Fibroblast of skin of right quadriceps (primary cell): ENCODE measurements around the gene PDZD8.

Experiments used
- DNase-seq: peaks from one replicate; pipeline ENCODE4 v3.0.0-alpha.2; 2013

PDZD8 gene

DNA sequence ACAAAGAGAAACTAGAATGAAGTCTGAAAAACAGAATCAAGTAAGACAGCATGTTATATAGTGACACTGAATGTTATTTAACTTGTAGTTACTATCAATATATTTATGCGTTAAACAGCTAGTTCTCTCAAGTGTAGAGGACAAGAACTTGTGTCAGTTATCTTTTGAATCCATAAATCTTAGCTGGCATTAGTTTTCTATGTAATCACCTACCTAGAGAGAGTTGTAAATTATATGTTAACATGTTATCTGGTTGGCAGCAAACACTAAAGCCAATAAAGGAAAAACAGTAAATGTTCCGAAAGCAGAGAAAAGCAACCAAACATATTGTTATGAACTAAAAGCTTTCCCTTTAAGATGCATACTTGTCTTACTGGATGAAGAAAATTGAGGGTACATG, 97.6 kb downstream of the PDZD8 start:
- no peak for DNase-seq

DNA sequence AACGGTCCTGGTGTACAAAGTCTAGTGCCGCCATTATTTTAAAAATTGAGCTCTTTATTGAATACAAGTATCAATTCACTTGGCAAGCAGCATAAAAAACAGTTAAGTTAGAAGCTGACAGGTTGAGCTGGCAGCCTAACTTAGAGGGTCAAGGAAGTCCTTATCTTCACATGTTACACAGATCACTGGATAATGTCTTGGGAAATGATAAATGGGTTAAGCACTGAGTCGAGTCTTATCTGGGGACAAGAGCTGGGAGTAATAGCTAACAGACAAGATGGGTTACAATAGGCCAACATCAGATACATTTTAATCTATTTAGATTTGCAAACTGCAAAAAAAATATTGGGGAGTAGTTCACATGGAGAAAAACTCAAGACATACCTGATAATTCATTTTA, 100.1 kb downstream of the PDZD8 start:
- DNase-seq, result no peak

DNA sequence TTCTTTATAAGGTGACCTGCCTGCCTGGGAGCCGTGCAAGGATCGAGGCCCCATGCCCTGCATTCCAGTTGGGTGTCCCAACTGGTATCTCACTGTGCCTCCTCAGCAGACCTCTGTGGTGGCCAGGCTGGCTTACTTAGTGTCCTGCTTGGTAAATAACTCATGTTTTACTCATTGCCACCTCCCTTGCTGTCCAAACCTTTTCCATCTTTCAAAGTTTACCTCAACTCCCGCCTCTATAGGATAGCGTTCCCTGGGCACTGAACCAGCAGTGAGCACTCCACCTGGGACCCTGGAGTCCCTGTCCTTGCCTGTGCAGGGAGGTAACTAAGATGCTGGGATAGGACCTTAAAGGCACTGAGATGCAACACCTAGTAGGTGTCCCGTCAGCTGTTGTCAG, 100.7 kb downstream of the PDZD8 start:
- DNase-seq, result no peak

DNA sequence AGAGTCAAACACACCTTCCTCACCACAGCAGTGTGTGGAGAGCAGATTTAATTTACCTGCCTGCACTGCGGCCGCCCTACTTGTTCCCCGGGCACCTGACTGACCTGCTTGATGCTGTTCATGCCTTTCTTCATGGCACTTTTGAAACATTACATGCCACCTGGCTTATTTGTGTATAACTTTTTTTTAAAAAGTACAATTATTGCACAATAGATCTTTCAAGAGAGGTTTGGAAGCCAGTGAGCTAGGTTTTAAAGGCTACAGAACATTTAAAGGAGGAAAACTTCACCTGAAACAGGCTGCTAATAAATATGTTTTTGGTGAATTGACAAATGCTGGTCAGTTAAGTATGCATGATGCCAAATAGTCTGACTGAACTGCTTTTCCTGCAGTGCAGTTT, 101.3 kb downstream of the PDZD8 start:
- DNase-seq, result no peak

DNA sequence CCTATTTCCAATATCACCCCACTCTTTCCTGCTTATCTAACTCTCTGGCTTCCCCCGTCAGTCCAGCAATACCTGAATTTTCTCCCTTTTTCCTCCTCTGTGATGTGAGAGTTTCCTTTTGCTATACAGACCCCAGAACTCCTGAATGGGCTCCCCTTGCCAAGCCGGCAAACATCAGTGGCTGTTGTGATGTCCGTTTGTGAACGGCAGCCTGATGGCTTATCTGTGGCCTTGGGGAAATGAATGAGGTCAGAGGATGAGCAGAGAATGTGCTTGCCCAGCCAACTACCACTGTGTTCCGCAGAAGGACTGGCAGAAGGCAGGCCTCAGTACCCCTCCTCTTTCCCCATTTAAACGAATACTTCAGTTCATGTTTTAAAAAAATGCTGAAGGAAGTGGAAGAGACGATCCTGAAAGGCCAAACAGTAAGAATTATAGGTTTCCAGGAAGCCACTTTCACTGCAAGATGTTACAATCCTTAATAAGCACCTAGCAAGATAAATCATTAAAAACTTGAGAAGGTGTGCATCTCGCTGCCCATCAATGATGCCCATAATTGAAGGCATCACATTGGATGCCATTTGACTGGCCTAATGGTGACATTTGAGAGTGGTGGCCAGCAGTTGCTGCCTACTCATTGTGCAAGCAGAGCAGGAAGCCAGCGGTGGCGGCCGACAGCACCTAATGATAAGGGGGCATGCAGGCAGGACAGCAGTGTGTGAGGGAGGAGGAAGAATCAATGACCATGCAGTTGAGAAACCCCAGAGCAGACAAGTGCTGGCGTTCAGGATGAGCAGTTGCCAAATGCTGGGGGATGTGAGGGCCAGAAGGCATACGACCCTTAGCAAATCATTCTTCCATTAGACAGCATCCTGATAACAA, 102.8 kb downstream of the PDZD8 start:
- no peak for DNase-seq

DNA sequence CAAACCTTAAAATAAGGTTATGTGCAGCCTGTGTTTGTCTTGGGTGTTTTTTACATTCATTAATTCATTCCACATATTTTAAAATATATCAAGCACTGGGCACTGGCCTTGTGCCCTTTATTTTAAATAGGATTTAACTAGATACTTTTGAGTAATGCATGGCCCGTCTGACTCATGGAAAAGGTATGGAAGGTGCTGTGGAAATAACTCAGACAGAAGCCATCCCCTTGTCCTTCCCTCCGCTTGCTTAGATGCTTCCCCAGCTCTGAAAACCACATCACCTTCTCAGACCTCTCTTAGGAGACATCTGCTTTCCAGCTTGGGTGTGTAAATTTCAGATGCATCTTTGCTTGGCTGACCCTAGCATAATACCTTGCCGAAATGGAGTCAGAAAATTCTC, 103.8 kb downstream of the PDZD8 start:
- DNase-seq, result peak; percentile 26

DNA sequence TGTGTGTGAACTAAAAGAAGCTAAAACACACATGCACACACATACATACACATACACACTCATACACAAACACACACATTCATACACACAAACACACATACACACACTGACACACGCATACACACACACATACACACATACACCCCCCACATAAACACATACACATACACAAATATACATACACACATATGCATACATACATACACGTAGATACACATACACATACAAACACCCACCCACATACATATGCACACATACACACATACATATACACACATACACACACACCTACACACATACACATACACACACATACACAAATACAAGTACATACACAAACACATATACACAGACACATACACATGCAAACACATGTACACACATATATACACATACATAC, 106.3 kb downstream of the PDZD8 start:
- DNase-seq, result no peak

DNA sequence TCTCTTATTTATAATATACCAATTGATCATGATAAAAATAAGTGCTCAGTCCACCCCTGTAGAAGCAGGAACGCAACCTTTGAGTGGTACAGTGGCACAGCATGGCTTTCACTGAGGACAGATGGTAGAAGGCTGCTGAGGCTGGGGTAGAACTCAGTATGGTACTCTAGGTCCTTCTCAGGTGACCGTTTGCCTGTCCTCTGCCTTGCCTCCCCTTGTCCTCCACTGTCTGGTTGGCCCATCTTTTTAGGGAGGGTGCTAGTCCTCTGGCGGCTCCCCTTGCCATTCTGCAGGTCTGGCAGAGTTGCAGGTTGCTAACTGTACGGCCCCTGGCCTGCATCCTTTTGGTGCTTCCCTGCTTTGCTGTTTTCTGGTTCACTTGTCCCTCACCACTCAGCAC, 107.0 kb downstream of the PDZD8 start:
- DNase-seq, result no peak

DNA sequence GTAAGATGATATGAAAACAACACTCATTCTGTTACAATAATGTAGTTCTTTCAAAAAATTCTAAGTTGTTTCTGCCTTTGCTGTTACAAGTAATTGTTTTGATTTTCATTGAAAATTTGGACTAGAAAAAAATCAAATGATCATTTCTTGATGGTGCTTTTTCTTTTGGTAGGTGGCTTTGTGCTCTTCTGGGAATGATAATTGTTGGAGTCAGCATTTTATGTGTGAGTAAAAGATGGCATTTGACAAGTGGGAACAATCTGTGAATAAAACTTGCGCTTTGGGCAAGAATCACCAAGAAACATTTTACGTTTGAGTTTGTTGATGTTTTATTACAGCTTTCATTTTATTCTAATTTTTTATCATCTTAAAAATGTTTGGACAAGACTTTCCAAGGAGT, 108.4 kb downstream of the PDZD8 start:
- no peak for DNase-seq

DNA sequence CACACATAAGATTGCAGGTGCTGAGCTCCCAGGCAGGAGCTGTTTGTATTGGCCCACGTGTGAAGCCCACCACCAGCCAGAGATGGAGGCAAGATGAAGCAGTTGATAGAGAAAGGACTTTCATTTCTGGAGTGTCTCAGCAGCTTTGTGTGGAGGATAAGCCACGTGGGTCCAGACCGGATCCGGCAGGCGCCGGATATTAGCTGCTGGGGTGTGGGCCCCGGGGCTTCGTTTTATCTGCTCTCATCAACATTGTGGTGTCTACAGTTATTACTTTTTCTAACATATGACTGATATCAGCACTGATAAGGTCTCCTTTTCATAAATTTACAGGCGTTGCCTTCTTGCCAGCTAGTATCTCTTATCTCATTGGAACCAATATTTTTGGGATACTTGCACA, 108.8 kb downstream of the PDZD8 start:
- no peak for DNase-seq

DNA sequence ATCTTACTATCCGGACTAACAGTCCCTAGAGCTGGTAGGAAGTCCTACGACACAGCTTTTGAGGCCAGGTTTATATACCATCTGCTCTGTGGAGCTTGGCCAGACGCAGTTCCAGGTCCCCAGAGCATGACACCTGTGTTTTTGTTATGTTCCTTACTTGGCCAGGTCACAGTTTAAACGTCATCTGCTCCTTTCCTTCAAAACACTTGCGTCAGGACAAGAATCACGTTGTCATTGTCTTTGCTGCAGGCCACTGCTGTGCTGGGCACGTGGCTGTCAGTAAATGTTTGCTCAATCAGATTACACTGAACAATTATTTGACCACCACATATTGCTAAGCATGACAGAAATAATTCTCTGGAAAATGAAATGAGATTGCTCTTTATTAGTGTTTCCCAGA, 110.5 kb downstream of the PDZD8 start:
- DNase-seq, result no peak

DNA sequence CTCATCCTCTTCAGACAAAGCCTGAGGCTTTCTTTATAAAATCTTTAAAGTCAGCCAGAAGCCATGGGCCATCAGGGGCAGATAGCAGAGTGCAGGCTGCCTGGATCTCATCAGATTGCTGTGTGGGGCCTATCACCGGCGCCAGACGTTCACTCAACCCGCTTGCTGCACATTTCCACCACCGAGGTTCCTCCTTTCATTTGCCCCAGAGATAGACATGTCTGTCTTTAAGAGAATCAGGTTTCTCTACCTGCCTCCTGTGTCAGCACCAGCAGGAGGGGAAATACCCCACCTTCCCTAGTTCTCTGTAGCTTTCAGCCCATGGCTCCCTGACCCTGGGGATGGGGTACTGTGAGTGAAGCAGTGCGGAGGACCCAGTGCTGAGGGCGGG, 112.3 kb downstream of the PDZD8 start:
- no peak for DNase-seq

DNA sequence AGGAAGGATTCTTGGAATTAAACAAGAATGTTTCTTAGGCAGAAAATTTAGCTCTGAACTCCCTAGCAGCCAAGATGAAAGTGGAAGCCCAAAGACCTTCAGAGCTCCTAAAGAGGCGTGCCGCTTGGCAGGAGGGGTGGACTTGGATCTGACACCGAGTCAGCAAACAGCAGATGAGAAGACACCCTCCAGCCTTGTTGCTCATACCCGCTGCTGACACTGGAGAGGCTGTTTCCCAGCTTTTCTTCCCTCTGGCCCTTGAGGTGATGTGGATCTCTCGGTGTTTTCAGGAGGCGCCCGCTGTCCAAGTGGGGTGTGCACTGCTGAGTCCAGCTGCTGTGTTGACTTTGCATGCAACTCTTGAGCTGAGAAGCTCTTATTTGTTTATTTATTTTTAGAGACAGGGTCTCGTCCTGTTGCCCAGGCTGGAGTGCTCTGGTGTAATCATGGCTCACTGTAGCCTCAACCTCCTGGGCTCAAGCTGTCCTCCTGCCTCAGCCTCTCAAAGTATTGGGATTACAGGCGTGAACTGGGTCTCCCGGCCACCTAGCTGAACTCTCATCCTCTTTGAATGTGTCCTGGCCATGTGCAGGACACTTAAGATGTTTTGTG, 112.8 kb downstream of the PDZD8 start:
- DNase-seq, result no peak

DNA sequence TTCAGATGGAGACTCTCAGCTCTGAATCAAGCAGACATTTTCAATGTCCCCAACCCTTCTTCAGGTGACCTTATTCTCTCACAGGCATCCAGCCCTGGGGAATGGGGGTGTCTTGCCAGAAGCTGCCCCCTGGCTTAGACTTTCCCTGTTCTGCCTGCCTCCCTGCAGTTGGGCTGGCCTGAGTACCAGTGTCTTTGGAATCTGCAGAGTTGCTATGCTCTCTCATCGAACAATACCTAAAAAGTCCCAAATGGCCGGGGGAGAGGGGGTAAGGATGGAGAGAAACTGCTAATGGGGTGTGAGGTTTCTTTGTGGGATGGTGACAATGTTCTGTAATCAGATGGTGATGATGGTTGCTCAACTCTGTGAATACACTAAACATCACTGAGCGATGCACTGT, 113.7 kb downstream of the PDZD8 start:
- no peak for DNase-seq

DNA sequence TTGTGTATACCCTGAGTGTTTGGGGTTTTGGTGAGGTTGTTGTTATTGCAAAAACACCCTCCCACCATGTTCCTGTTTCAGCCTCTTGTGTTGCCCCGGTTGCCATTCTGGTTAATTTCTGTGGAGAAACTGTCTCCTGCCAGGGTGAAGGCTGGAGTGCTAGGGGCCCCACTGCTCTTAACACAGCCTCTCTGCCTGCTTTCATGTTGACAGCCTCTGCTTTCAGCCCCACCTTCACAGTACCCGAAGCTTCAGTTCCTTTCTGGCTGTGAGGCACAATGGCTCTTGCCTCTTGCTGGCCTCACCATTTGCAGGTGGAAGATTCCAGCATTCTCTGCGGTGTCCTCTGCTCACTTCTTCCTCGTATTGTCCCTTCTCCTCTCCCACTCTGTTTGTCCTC, 115.2 kb downstream of the PDZD8 start:
- no peak for DNase-seq

DNA sequence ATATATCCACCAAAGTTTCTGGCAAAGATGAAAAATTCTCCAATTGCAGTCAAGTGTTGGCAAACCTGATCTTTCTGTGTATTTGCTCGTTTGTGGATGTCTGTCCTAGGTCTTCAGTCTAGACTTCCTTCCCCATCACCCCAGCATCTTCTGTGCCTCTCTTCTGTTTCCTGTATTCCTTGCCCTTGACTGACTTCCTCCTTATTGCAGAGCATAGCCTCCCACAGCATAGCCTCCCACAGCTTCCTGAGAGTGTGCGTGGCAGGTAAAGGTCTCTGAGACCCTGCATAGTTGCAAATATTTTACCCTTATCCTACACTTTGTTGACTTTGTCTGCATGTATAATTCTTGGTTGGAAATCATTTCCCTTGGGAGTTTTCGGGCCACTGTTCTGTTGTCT, 116.0 kb downstream of the PDZD8 start:
- no peak for DNase-seq

DNA sequence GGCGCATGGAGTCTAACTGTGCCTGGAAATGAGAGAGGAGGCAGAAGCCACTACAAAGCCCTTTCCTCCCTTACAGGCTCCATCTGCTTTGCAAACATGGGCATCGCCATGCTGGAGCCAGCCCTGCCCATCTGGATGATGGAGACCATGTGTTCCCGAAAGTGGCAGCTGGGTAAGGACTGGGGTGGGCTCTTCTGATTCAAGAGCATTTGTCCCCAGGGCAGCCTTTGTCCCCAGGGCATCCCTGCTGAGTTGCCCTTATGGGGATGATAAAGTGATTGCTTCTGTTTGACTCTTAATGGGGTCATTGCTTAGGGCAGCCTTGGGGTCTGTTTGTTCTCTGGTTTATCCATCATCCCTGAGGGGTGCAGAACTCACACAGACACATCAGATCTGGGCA, 117.5 kb downstream of the PDZD8 start:
- DNase-seq, result no peak

DNA sequence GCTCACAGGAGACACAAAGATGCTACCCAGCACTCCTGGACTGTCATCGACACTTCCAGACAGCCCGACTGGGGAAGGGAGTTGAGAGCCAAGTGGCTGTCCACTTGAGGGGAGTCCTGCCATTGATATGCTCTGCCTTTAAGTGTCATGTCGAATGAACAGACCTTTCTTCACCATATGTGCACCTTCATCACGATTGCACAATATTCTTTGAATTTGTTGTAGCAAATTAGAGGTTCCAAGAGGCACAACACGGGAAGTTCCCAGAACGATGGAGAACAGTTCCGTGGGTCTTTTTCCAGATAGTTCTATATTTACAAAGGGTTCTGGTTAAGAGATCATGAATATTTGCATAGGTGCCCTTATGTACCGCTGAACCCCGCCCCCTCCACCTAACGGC, 118.3 kb downstream of the PDZD8 start:
- DNase-seq, result no peak

DNA sequence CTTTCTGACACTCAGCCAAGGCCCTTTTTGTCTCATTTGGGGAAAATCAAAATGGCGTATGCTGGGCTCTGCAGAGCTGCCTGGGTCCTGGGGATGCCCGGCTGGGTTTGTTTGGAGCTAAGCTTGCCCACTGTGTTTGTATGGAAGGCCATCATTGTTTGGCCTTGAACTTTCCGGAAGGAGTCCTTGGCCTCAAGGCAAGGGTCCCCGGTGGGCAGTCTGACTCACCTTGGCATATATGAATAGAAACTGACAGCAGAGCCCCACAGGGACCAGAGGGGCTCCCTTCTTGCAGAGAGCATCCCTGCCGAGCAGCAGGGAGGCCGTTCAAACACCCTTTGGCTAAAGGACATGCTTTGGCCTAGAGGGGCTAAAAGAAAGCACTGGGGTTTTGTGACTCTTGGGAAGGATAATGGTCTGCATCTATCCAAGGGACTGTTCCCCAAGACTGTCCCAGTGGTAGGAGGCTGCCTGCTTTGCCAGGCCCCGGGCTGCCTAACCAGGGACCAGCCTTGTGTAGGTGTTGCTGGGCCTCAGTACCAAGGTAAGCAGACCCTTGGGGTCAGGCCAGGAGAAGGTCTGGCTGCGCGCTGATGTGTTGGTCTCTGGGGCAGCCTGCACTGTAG, 119.3 kb downstream of the PDZD8 start:
- DNase-seq, result no peak

DNA sequence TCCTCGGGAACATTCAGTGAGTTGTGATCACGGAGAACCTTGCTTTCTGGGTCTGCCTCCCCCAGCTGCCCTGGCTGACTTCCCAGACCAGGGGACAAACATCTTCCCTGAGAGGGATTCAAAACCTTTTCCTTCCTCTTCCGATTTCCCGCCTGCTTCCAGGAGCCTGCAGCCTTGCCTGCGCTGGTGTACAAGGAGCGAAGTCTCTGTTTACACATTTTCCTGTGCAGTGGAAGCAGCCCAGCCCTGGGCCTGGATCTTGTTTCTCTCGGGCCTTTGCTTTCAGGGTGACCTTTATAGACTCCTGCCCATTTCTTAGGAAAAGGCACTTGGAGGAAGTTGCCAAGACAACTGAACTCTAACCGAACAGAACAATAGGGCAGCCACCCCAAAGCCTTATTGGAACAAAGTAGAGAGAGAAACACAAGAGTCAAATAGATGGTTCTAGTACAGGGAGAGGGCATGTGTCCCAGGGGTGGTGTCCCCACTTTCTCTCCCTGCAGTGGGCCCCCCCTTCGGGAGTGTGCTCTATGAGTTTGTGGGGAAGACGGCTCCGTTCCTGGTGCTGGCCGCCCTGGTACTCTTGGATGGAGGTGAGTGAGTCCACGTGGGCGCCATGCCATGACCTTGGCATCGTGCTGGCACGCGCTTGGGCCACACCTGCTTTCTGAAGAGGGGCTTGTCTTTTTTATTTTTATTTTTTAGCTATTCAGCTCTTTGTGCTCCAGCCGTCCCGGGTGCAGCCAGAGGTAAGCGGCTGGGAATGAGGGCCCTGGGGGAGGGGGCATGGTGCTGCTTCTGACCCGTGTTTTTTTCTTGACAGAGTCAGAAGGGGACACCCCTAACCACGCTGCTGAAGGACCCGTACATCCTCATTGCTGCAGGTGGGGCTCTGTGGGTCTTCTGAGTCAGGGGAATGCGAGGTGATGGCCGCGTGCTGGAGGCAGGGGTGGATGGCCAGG, 120.2 kb downstream of the PDZD8 start:
- DNase-seq, result no peak

DNA sequence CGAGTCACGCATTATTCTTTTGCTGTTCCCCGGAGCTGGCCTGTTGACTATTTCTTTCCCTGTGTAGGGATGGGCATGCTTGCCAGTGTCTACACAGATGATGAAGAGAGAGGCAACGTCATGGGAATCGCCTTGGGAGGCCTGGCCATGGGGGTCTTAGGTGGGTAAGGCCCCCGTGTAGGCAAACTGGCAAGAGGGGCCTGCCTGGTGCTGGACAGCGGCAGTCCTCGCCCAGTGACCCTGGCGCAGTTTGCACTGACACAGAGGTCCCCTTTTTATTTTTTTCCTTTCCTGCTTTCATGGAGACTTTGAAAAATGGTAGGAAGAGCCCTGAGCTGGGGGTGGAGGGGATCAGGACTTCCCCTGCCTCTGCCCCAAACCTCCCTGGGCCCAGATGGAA, 120.9 kb downstream of the PDZD8 start:
- no peak for DNase-seq

DNA sequence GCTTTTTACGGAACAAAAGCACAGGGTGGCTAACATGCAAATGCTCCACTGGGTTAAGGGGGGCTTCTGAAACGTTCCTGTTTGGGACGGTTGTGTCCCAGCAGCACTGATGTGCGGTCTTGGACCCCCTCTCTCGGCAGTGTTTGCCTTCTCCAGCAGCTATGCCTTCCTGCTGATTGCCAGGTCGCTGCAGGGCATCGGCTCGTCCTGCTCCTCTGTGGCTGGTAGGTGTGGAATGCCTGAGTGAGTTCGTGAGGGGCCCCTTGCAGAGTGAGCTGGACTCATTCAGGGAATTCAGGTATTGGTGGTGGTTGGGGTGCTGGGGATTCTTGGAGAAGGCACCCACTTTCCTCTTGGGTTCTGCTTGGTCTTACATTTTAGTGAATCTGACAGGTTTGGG, 121.3 kb downstream of the PDZD8 start:
- DNase-seq, result no peak

DNA sequence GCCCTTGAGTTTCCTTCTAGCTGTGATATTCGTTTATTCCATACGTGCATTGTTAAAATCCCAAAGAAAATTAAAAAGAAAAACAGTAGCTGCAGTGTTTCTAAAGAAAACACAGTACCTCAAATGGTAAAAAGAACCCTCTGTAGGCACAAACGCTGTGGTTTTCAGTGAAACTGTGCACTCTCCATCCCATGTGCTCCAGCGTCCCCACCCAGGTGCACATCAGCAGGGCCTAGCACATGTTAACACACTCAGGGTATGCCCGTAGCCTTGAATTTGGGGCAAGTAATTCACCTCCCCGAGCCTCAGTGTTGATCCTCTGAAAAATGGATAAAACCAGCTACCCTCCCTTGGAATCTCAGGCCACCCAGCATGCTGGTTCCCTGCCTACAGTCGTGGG, 124.8 kb downstream of the PDZD8 start:
- no peak for DNase-seq
